ENCODE results near the gene SUDS3.

SUDS3 gene

DNA sequence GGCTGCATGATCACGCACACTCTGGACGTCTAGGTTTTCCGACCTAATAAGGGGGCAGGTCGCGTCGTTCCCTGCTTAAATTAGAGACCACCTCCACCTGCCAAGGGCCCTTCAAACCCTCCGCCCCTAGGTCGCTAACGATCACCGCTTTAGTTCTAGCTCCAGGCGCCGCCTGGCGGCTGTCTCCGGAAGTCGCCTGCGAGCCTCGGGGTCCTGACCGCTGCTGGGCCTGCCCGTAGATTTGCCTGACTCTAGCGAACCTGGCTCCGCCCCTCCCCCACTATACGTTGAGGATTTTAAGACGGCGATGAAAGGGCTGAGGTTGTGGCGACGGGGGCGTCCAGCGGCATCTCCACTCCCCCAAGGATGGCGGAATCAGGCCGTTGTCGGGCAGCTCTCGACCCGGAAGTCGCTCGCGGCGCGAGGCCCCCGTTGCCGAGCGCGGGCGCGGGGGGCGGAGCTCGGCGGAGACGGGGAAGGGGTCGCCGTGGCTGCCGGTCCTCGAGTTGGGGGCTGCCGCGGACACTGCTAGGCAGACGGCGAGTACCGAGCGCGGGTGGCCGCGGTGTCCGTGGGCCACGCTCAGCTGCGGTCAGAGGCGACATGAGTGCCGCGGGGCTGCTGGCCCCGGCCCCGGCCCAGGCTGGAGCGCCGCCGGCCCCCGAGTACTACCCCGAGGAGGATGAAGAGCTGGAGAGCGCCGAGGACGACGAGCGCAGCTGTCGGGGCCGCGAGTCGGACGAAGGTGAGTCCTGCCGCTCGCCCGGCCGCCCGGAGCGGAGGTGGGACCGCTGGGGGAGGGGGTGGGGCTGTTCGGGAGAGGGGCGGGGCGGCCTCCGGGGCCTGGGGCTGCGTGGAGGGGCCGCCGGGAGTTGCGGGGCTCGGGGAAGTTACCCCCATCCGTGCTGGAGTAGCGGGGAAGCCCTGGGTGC is at the start of gene SUDS3:
Gene SUDS3 (plus strand): TSS at position 467 of the 932 bp plus-strand sequence. CDS start 137 bp downstream, at position 604.
- H3K4me3 ChIP-seq (replicated peaks in 1 of 2; ENCODE audit: low read depth in 2 of 2, low read length in 2 of 2), result peak within 1 kb of the TSS; percentile 84 to 86
- TF ChIP-seq, protein P1, sequence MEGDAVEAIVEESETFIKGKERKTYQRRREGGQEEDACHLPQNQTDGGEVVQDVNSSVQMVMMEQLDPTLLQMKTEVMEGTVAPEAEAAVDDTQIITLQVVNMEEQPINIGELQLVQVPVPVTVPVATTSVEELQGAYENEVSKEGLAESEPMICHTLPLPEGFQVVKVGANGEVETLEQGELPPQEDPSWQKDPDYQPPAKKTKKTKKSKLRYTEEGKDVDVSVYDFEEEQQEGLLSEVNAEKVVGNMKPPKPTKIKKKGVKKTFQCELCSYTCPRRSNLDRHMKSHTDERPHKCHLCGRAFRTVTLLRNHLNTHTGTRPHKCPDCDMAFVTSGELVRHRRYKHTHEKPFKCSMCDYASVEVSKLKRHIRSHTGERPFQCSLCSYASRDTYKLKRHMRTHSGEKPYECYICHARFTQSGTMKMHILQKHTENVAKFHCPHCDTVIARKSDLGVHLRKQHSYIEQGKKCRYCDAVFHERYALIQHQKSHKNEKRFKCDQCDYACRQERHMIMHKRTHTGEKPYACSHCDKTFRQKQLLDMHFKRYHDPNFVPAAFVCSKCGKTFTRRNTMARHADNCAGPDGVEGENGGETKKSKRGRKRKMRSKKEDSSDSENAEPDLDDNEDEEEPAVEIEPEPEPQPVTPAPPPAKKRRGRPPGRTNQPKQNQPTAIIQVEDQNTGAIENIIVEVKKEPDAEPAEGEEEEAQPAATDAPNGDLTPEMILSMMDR (IDR thresholded peaks at IDR 0.05; ENCODE audit: low read depth, low read length), result peak; percentile 93
- DNase-seq (ENCODE audit: low read depth in 2 of 2), result peak; percentile 81 to 87

DNA sequence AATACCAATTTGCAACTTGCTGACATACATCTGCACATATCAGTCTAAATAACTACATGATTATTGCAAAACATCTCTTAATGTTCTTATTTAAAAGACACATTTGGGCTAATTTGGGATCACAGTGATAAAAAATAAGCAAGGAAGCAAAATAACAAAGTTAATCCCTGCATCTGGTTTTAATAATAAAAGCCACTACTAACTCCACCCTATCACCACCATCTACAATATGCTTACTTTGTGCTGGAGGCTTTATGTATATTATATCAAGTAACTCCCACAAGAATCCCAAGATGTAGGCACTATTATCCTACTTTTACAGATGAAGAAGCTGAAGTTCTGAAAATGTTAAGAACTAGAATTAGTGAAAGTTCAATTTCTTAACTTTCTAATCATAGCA is 49.4 kb upstream of the SUDS3 start:
- H3K4me3 ChIP-seq (replicated peaks in 1 of 2; ENCODE audit: low read depth in 2 of 2, low read length in 2 of 2), result no peak overlapping the region
- TF ChIP-seq, protein P1 (IDR thresholded peaks at IDR 0.05; ENCODE audit: low read depth, low read length), result no peak
- DNase-seq (ENCODE audit: low read depth in 2 of 2), result no peak

DNA sequence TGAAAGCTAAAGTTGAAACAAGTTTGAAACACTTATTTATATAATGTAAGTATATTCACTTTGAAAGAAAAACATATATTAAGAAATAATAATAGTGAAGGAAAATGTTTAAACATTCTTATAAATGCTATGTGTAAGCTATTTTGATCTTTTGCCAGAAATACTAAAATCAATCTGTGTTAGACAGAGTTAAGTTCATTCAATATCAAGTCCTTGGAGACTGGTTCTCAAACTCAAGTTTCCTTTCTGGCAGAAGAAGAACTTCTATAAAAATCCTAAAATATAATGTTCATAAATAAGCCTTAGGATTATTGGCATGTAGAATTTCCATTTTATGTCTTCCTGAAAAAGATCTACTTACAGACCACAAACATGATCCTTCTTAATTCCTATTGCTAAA is 49.0 kb upstream of the SUDS3 start:
- peak in 1 of 2 donors; percentile 23 for DNase-seq (ENCODE audit: low read depth in 2 of 2)
- TF ChIP-seq, protein P1 (IDR thresholded peaks at IDR 0.05; ENCODE audit: low read depth, low read length), result no peak
- no peak overlapping the region for H3K4me3 ChIP-seq (replicated peaks in 1 of 2; ENCODE audit: low read depth in 2 of 2, low read length in 2 of 2)

- H3K4me3 ChIP-seq (replicated peaks in 1 of 2; ENCODE audit: low read depth in 2 of 2, low read length in 2 of 2), result no peak overlapping the region
- TF ChIP-seq, protein P1 (IDR thresholded peaks at IDR 0.05; ENCODE audit: low read depth, low read length), result no peak
- no peak for DNase-seq (ENCODE audit: low read depth in 2 of 2)
These were observed 47.6 kb upstream of the SUDS3 start for GRCh38 chr12:118328486-118329330.

GRCh38 chr12:118330421-118331018 is 45.8 kb upstream of the SUDS3 start:
- no peak overlapping the region for H3K4me3 ChIP-seq (replicated peaks in 1 of 2; ENCODE audit: low read depth in 2 of 2, low read length in 2 of 2)
- TF ChIP-seq, protein P1 (IDR thresholded peaks at IDR 0.05; ENCODE audit: low read depth, low read length), result no peak
- DNase-seq (ENCODE audit: low read depth in 2 of 2), result peak; percentile 48 to 67

DNA sequence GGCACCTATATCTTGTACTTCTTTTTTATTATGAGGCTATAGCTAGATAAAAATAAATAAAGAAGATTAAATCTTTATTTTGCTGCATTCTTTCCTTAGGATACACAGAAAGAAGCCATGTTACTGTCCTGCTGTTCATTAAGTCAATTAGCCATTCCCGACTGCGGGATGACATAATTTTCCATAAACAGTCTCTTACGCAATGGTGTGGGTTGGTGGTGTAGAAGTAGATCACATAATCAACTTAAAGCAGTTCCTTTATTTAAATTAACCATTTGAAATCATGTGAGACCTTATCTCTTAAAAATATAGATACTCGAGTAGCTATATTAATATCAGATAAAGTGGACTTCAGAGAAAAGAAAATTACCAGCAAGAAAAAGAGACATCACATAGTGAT is 43.8 kb upstream of the SUDS3 start:
- TF ChIP-seq, protein P1 (IDR thresholded peaks at IDR 0.05; ENCODE audit: low read depth, low read length), result no peak
- H3K4me3 ChIP-seq (replicated peaks in 1 of 2; ENCODE audit: low read depth in 2 of 2, low read length in 2 of 2), result no peak overlapping the region
- DNase-seq (ENCODE audit: low read depth in 2 of 2), result no peak
